HG03457 (cell line): ENCODE data around the gene SIM2.

Source experiments
- ATAC-seq: cut with Tn5 transposase; IDR thresholded peaks from one replicate; pipeline ENCODE4 v1.9.1; 2021; ENCODE audit warnings: moderate number of reproducible peaks; ENCODE audit not compliant: unreplicated experiment

The SIM2 gene

DNA sequence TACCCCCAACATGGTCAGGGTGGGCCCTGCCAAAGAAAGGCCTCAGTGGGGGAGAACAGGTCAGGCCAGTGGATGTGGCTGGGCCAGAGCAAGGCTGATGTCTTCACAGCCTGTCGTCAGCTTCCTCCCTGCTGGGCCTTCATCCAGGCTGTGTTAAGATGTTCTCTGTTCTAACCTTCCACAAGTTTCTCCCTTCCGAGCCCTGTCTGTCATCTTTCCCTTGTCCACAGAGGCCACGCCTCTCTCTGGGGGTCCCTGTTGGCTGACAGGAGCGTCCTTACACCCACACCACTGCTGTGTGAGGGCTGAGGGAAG lies 36.2 kb downstream of the SIM2 start:
- no peak for ATAC-seq

DNA sequence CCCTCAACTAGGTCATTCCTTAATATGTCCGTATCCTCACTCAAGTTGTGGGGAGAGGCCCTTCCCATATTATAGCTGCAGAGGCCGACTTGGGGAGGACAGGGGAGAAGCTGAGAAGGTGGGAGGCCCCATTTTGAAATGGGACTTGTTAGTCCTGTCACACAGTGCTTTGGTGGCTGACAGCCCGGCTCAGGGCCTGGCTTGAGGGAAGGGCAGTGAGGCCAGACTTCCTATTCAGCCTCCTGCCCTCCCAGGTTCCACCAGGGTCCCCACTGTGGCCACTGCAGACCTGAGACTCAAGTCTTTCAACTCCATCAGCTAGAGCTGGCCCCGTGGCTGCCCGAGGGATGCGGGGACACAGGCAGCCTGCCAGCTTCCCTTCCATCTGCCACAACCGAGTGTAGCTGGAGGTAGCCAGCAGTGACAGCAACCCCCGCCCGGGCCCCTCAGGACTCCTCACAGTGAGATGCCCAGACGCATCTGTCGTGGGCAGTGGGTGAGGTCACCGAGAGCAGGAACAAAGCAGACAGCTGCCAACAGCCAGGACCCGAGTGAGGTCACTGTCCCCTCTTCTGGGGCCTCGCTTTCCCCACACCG lies 36.9 kb downstream of the SIM2 start:
- no peak for ATAC-seq

DNA sequence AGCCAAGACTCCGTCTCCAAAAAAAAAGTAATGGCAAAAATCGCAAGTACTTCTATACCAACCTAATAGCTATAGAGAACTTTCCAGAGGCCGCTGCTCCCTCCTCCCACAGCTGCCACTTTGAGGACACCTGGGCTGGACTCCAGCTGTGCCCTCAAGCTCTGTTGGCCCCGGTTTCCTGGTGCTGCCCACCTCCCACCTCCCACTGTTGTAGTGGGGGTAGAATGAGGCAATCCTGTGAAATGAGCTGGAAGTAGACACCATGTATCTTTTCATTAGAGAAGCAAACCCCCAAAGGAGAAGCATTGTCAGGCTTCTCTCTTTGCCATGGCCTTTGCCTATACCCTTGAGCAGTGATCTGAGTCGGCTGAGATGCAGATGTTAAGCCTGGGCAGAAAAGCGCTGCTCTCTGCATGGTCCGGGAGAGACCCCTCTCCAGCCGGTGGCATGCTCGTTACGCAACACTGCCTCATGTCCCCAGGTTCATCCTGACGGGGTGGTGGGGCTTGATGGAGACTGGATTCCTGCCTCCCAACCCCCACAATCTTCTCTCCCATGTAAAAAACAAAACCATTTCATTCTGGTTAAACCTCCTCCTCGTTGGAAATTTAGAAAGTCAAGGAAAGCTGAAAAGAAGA lies 39.7 kb downstream of the SIM2 start:
- no peak for ATAC-seq

DNA sequence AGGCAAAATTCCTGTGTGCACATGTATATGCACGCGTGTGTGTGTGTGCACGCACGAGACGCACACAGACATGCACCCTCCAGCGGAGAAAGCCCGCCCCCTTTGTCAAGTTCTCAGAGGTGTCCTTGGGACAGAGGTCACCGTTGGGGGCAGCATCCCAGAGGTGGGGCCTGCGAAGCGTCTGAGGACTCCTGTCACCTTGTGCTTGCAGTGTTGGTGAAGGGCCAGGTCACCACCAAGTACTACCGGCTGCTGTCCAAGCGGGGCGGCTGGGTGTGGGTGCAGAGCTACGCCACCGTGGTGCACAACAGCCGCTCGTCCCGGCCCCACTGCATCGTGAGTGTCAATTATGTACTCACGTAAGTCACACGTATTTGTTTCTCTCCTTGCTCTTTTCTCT lies 42.6 kb downstream of the SIM2 start:
- no peak for ATAC-seq

DNA sequence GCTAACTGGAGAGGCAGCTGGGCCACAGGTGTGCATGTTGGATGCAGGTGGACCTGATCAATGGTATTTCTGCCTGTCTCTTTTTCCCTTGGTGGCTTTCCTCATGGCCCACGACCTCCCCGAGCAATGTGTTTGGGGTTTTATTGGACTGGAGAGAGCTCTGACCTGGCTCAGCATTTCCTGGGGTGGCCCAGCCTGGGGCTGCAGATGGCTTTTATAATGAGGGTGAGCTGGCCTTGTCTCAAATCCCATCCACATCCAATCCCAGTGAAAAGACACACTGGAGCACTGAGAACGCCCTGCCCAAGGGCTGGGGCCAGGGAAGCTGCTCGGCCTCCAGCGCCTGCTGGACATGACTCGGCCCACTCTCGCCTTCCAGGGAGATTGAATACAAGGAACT lies 44.1 kb downstream of the SIM2 start:
- no peak for ATAC-seq

- ATAC-seq: no peak
Observed at GRCh38 chr21:36743446-36743845, 44.5 kb downstream of the SIM2 start.

DNA sequence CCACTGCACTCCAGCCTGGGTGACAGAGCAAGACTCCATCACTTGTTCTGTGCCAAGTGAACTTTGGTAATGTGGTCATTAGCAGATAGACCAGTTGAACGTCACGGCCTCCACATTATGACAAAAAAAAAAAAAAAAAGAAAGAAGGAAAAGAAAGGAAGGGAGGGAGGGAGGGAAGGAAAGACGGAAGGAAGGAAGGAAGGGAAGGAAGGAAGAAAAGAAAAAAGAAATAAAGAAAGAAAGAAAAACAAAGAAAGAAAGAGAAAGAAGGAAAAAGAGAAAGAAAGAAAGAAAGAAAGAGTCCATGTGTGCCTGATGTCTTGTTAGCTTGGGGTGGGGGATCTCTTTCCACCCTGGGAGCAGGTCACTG lies 45.3 kb downstream of the SIM2 start:
- ATAC-seq: no peak

- no peak for ATAC-seq
Observed at GRCh38 chr21:36744560-36745231, 45.8 kb downstream of the SIM2 start.

GRCh38 chr21:36745459-36745858 lies 46.5 kb downstream of the SIM2 start:
- no peak for ATAC-seq

DNA sequence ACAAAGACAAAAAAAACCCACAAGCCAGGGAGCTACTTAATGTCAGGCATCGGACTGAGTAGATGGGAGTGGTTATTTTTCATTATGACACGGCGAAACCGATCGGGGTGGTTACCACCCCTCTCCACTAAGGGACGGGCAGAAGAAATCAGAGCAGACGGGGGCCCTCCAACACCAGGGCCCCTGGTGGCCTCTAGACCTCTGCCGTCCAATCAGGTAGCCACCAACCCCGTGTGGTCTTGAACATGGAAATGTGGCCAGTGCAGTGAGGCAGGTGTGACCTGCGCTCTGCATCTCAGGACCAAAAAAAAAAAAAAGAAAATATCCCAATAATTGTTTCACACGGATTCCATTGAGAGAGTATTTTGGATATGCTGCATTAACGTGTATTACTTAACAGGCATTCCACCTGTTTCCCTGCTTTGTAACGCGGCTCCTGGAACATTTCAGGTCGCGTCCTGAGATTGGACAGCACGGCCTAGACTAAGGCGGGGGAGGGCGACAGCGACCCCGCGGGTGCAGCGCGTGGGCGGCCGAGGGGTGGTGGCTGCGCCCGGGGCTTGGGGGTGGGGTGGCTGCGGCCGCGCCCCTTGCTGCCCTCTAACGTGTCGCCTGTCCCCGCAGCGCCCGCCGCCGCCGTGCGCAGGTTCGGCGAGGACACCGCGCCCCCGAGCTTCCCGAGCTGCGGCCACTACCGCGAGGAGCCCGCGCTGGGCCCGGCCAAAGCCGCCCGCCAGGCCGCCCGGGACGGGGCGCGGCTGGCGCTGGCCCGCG lies 48.3 kb downstream of the SIM2 start:
- ATAC-seq: no peak

- ATAC-seq: no peak
Observed at GRCh38 chr21:36747815-36748383, 49.0 kb downstream of the SIM2 start.

GRCh38 chr21:36749935-36750575 lies 51.1 kb downstream of the SIM2 start:
- ATAC-seq: no peak

DNA sequence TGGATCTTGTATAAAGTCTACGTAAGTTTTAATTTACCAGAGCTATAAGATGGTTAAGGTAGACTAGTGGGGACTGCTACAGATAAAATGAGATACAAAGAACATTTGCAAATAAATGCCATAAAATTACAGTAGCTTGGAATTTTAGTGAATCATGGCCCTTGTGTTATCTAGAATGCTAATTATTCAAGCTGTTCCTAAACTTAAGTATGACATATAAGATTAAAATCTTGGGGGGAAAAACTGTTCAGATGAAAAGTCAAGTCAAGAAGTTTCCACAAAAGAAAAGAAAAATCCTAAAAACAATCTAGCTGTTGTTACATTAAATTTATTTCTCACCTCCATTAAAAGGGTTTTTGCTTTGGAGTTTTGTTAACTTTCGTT lies 51.7 kb downstream of the SIM2 start:
- no peak for ATAC-seq

DNA sequence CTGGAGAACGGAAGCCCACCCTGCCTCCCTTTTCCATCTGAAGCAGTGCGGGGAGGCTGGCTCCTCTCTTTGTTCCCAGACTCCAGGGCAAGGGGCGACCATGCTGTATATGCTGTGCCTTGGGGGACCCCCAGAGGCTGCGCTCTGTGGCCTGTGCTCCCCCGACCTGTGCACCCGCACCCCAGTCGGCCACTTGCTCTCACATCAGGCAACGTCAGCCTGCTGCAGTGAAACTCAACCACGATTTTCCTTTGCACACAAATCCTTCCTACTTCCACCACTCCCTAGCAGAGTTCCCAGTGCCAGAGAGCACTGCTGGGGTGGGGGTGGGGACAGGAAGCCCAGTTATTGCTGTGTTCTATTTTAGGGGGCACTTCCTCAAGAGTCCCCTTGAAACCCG lies 52.5 kb downstream of the SIM2 start:
- ATAC-seq: no peak

- ATAC-seq: no peak
Observed at GRCh38 chr21:36753556-36753955, 54.6 kb downstream of the SIM2 start.

- ATAC-seq: no peak
Observed at GRCh38 chr21:36754241-36754898, 55.5 kb downstream of the SIM2 start.

- no peak for ATAC-seq
Observed at GRCh38 chr21:36756527-36756926, 57.6 kb downstream of the SIM2 start.

DNA sequence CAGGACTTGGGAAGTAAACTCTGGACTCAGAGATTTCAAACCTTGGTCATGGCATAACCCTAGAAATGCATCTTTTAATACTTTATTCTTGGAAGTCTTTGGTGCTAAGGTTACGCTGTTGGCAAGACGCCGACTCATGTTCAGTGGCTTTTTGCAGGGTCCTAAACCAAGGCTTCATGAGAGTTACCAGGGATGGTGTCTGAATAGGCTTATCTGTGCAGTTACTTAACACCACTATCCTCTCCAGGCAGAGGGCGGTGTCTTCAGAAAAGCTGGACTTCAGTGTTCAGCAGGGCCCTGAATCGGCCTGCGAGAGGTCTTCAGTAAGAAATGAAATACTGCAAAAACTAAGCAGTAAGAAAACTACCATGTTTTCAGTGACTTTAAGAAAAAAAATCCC lies 58.3 kb downstream of the SIM2 start:
- ATAC-seq: no peak

GRCh38 chr21:36759348-36760083 lies 60.6 kb downstream of the SIM2 start:
- ATAC-seq: no peak

DNA sequence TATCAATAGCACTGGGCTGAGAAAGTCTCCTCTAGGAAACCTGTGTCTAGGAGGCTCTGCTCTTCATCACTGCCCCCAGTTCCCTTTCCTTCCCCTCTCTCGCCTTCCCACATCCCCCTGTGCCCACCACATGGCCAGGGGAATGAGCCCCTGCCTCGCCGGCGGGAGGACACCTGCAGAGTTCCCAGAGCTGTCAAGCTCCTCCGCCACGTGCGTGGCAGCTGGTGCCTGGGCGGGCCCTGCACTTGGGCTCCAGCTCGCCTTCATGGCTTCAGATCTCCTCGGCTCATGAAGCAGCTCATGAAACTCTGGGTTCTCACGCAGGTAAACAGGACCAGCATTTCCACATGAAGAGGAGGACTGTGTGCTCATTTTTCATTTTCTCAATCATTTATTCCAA lies 62.8 kb downstream of the SIM2 start:
- ATAC-seq: no peak
